GM12875 (cell line): ENCODE data around the gene FBXL7.

Source experiments
- H3K4me3 ChIP-seq: one replicate; pipeline ENCODE4 v1.5.1; 2011; ENCODE audit warnings: low read depth, low read length, control low read depth
- CTCF ChIP-seq: IDR thresholded peaks from 2 replicates; pipeline ENCODE4 v1.5.1; 2011; ENCODE audit warnings: low read depth, mild to moderate bottlenecking, control low read depth, inconsistent platforms, low read length, moderate library complexity, borderline replicate concordance; ENCODE audit not compliant: insufficient read depth

The FBXL7 gene

DNA sequence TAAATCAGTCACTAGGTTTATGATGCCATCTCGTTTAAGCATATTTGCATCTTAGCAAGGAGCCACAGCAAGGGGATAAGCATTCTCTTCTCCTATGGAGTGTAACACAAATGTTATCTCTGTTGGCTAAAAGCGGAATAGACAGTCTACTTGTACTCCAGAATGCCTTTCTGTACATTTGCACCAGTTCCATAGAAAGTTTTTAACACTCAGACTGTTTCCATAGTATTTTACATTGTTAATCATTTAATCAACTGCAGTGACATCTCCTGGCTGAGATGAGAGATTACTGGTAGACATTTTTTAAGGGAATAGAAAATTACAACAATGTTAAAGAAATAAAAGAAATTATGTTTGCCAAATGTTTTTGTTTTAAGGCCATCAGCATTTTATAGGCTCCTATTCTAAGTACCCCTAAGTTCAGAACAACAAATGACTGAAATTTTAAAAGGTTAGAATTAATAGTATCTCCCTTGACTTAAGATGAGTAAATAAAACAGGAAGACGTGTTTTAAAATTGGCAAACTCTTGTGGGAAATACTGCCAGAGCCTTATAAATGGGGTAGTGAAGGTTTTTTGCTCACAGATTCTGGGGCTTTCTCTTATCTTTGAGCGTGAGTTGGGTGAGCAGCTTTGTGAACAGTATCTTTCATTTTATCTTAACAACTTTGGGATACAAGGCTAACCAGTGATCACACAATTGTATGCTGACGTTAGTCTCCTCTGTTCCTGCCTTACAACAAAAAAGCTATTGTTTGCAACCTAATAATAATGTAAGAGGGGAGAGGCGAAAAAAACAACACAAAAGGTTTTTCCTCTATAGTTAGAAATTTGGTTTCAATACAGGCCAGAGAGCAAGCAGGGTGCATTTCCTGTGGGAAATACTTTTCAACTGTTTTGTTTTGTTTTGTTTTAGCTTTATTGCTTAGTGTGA, 294.3 kb downstream of the FBXL7 start:
- TF ChIP-seq CTCF: no peak
- no peak overlapping the region for H3K4me3 ChIP-seq

DNA sequence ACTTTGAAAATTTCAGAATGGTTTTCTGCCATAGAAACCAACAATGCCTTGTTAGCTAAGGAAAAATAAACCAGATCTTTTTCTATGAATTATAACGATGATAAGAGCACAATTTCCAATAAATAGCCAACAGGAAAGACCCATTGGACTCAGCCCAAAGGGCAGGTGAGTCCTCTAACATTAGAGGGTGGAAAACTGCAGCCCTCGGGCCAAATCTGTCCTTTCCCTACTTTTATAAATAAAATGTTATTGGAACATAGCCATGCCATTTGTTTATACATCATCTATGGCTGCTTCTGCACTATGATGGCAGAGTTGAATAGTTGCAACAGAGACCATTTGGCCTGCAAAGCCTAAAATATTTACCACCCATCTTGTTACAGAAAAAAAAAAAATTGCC, 296.1 kb downstream of the FBXL7 start:
- no peak overlapping the region for H3K4me3 ChIP-seq
- TF ChIP-seq CTCF: no peak

GRCh38 chr5:15796557-15796956, 296.6 kb downstream of the FBXL7 start:
- no peak for TF ChIP-seq CTCF
- no peak overlapping the region for H3K4me3 ChIP-seq

GRCh38 chr5:15797116-15797515, 297.1 kb downstream of the FBXL7 start:
- no peak for TF ChIP-seq CTCF
- H3K4me3 ChIP-seq: no peak overlapping the region

GRCh38 chr5:15798006-15798405, 298.0 kb downstream of the FBXL7 start:
- TF ChIP-seq CTCF: no peak

DNA sequence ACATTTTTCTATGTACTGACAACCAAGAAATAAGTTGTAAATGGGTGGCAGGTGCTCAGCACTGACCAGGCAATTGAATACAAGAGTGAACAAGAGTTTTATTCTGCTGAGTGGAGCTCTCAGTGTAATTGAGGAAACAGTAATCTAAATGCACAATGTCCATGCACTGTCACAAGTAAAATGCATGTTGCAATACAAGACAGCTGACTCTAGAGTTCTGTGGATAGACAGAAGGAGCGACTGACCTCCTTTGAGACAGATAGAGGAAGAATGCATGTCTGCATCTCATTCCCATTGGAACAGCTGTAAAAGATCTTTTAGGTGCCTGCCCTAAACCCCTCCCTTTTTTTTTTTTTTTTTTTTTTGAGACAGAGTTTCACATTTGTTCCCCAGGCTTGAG, 299.0 kb downstream of the FBXL7 start:
- no peak overlapping the region for H3K4me3 ChIP-seq
- TF ChIP-seq CTCF: no peak

More at GRCh38 chr5:15798006-15798405, 298.0 kb downstream of the FBXL7 start:
- H3K4me3 ChIP-seq: no peak overlapping the region

GRCh38 chr5:15799612-15800011, 299.6 kb downstream of the FBXL7 start:
- no peak for TF ChIP-seq CTCF
- no peak overlapping the region for H3K4me3 ChIP-seq
